Measurements from ENCODE around the gene GPR152.
"Not testable (repeated sequence)": the region's sequence is repeated elsewhere in the genome, so short reads cannot be mapped to it uniquely, and the experiment has no call there.

Gene GPR152

DNA sequence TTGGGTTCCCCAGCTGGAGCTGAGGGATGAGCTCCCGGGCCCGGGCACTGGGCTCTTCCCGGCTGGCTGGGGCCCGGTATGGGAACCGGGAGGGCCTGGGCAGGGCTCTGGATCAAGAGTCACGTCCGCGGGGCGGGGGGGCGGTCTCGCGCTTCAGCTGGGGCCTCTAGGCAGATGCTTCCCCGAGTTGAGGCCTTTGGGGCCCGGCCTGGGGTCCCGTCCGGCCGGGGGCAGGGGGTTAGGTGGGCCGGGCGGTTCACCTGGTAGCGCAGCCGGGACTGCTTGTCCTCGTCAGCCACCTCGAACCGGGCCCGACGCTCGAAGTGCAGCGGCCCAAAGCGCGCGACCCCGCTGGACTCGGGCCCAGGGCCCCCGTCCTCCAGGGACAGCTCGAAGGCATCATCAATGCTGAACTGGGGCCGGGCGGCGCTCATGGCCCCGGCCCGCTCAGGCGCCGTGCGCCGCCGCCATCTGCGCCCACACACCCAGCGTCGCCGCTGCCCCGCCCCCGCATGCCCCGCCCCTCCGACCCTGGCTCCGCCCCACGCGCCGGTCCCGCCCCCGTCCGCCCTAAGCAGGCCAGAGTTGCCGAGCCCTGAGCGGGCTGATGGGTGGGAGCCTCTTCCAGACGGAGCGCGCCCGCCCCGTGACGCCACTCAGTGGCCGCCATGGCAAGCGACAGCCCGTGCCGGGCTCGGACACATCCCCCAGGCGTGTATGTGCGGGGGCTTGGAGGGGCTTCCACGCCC is 16.4 kb upstream of the GPR152 start, which contains the start of gene TMEM134:
Gene TMEM134, minus strand, starts transcription at position 493 of the 749 bp plus-strand sequence. Its CDS starts 59 bp downstream, at position 434.
- H3K36me3 ChIP-seq (ENCODE audit: control insufficient read depth, insufficient read depth, low read length), result no peaks in the 10 kb centered on the region
- H3K9me3 ChIP-seq (ENCODE audit: control insufficient read depth, insufficient read depth, low read length), result no peaks in the 10 kb centered on the region
- no peaks in the 10 kb centered on the region for H3K27me3 ChIP-seq (ENCODE audit: control insufficient read depth, insufficient read depth, low read length)
- peak within 1 kb of the TSS; percentile 83 for H3K4me3 ChIP-seq (ENCODE audit: low read depth, low read length)
- no peaks in the 10 kb centered on the region for H3K4me1 ChIP-seq (ENCODE audit: control insufficient read depth, insufficient read depth, low read length)
- peak within 1 kb of the TSS; percentile 51 for H3K9ac ChIP-seq (ENCODE audit: low read depth, low read length)

- Histone ChIP-seq H3K27me3 (ENCODE audit: control insufficient read depth, insufficient read depth, low read length) (no peaks in the 10 kb centered on the region), H3K4me1 (ENCODE audit: control insufficient read depth, insufficient read depth, low read length) (no peaks in the 10 kb centered on the region), H3K9ac (ENCODE audit: low read depth, low read length) (no peak overlapping the region), H3K9me3 (ENCODE audit: control insufficient read depth, insufficient read depth, low read length) (no peaks in the 10 kb centered on the region), H3K36me3 (ENCODE audit: control insufficient read depth, insufficient read depth, low read length) (no peaks in the 10 kb centered on the region), H3K4me3 (ENCODE audit: low read depth, low read length) (peak overlapping the region; percentile 67)
Measured at GRCh38 chr11:67468456-67468758, 15.9 kb upstream of the GPR152 start.

DNA sequence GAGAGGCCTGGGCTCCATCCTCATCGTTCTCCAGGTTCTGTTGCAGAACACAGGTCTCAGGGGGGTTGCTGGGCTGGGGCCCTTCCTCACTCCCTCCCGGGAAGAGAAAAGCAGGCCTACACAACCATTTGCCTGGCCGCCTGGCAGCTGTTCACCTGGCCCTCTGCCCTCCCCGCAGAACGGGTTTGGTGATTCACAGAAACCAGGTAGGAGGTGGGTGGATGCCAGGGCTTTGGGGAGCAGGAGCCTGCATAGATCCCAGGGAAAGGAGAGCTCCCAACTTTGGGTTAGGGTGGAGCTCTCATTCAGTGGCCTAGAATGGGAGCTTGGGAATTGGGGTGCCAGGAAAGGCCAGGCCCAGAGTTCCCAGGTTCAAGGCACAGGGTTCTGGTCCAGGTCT is 15.5 kb upstream of the GPR152 start:
- Histone ChIP-seq H3K9ac (ENCODE audit: low read depth, low read length) (no peak overlapping the region), H3K4me1 (ENCODE audit: control insufficient read depth, insufficient read depth, low read length) (no peaks in the 10 kb centered on the region), H3K36me3 (ENCODE audit: control insufficient read depth, insufficient read depth, low read length) (no peaks in the 10 kb centered on the region), H3K9me3 (ENCODE audit: control insufficient read depth, insufficient read depth, low read length) (no peaks in the 10 kb centered on the region), H3K4me3 (ENCODE audit: low read depth, low read length) (peak overlapping the region; percentile 67), H3K27me3 (ENCODE audit: control insufficient read depth, insufficient read depth, low read length) (no peaks in the 10 kb centered on the region)

- no peaks in the 10 kb centered on the region for H3K27me3 ChIP-seq (ENCODE audit: control insufficient read depth, insufficient read depth, low read length)
- H3K4me3 ChIP-seq (ENCODE audit: low read depth, low read length), result no peak overlapping the region
- H3K9ac ChIP-seq (ENCODE audit: low read depth, low read length), result no peak overlapping the region
- H3K36me3 ChIP-seq (ENCODE audit: control insufficient read depth, insufficient read depth, low read length), result no peaks in the 10 kb centered on the region
- H3K4me1 ChIP-seq (ENCODE audit: control insufficient read depth, insufficient read depth, low read length), result no peaks in the 10 kb centered on the region
- H3K9me3 ChIP-seq (ENCODE audit: control insufficient read depth, insufficient read depth, low read length), result no peaks in the 10 kb centered on the region
Measured at GRCh38 chr11:67466962-67467771, 14.6 kb upstream of the GPR152 start.

DNA sequence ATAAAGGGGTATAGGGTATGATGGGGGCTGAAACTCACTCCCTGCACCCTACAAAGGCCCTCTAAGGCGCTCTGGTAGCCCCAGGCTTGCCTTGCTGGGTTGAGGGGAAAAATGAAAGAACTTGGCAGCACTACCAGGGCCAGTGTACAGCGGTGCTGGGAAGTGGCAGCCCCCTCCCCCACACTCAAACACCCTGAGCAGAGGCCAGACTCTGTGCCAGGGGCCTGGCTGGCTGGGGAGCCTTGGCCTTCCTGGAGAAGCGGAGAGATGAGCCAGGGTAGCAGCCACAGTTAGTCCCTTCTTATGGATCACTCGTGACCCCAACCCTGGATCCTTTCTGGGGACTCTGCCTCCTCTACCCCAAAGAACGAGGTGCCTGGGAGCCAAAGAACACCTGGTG is 13.8 kb upstream of the GPR152 start:
- Histone ChIP-seq H3K4me1 (ENCODE audit: control insufficient read depth, insufficient read depth, low read length) (no peaks in the 10 kb centered on the region), H3K4me3 (ENCODE audit: low read depth, low read length) (no peak overlapping the region), H3K27me3 (ENCODE audit: control insufficient read depth, insufficient read depth, low read length) (no peaks in the 10 kb centered on the region), H3K9me3 (ENCODE audit: control insufficient read depth, insufficient read depth, low read length) (no peaks in the 10 kb centered on the region), H3K9ac (ENCODE audit: low read depth, low read length) (no peak overlapping the region), H3K36me3 (ENCODE audit: control insufficient read depth, insufficient read depth, low read length) (no peaks in the 10 kb centered on the region)

DNA sequence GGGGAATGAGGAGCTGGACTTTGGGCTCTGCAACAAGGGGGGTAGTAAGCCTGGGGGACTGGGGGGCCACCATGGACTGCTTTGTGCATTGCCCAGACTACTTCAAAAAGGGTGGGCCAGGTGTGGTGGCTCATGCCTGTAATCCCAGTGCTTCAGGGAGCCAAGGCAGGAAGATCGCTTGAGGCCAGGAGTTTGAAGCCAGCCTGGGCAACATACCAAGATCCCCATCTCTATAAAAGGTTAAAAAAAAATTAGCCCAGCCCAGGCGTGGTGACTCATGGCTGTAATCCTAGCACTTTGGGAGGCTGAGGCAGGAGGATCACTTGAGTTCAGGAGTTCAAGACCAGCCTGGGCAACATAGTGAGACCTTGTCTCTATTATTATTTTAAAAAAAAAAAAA is 13.0 kb upstream of the GPR152 start:
- H3K4me1 ChIP-seq (ENCODE audit: control insufficient read depth, insufficient read depth, low read length); H3K9me3 ChIP-seq (ENCODE audit: control insufficient read depth, insufficient read depth, low read length); H3K9ac ChIP-seq (ENCODE audit: low read depth, low read length); H3K36me3 ChIP-seq (ENCODE audit: control insufficient read depth, insufficient read depth, low read length); H3K27me3 ChIP-seq (ENCODE audit: control insufficient read depth, insufficient read depth, low read length): not testable (repeated sequence)
- H3K4me3 ChIP-seq (ENCODE audit: low read depth, low read length), result peak overlapping the region; percentile 85

- H3K9ac ChIP-seq (ENCODE audit: low read depth, low read length), result peak overlapping the region; percentile 70
- H3K4me3 ChIP-seq (ENCODE audit: low read depth, low read length), result peak overlapping the region; percentile 85
- no peaks in the 10 kb centered on the region for H3K36me3 ChIP-seq (ENCODE audit: control insufficient read depth, insufficient read depth, low read length)
- no peaks in the 10 kb centered on the region for H3K4me1 ChIP-seq (ENCODE audit: control insufficient read depth, insufficient read depth, low read length)
- no peaks in the 10 kb centered on the region for H3K27me3 ChIP-seq (ENCODE audit: control insufficient read depth, insufficient read depth, low read length)
- no peaks in the 10 kb centered on the region for H3K9me3 ChIP-seq (ENCODE audit: control insufficient read depth, insufficient read depth, low read length)
Measured at GRCh38 chr11:67465189-67465510, 12.6 kb upstream of the GPR152 start.

DNA sequence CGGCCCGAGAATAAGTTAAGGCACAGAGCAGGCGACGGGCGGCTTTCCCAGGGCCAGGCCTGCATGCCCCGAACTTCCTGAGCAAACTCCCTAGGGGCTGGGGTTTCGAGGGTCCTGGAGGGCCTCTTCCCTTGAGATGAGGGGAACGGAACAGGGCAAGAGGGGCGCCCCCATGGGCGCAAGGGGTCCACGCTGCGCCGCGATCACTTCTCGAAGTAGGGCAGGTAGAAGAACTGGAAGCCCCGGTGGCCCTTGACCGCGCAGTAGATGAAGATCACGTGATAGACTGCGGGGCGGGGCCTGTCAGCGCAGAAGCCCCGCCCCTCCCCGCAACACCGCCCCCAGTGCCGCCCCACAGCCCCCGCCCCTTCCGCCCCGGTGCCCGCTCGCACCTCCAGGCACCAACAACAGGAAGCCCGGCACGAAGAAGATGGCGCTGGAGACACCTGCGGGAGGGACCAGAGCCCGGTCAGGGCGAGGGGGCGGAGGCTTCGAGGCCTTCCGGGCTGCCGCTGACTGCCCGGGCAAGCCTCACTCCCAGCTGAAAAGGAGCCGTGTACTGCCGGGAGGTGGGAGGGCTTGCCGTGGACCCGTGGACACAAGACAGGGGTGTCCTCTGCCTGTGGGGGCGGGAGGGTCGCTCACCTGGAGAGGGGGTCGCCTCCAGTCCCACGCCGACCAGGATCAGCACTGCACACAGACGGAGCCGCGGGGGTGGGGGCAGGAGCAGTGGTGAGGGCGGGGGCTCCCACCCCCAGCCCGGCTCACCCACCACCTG is 12.1 kb upstream of the GPR152 start:
- no peaks in the 10 kb centered on the region for H3K27me3 ChIP-seq (ENCODE audit: control insufficient read depth, insufficient read depth, low read length)
- peak overlapping the region; percentile 70 for H3K9ac ChIP-seq (ENCODE audit: low read depth, low read length)
- H3K9me3 ChIP-seq (ENCODE audit: control insufficient read depth, insufficient read depth, low read length), result no peaks in the 10 kb centered on the region
- H3K4me1 ChIP-seq (ENCODE audit: control insufficient read depth, insufficient read depth, low read length), result no peaks in the 10 kb centered on the region
- no peaks in the 10 kb centered on the region for H3K36me3 ChIP-seq (ENCODE audit: control insufficient read depth, insufficient read depth, low read length)
- H3K4me3 ChIP-seq (ENCODE audit: low read depth, low read length), result peak overlapping the region; percentile 85

- H3K36me3 ChIP-seq (ENCODE audit: control insufficient read depth, insufficient read depth, low read length), result no peaks in the 10 kb centered on the region
- peak overlapping the region; percentile 43 for H3K4me3 ChIP-seq (ENCODE audit: low read depth, low read length)
- H3K27me3 ChIP-seq (ENCODE audit: control insufficient read depth, insufficient read depth, low read length), result no peaks in the 10 kb centered on the region
- no peaks in the 10 kb centered on the region for H3K4me1 ChIP-seq (ENCODE audit: control insufficient read depth, insufficient read depth, low read length)
- H3K9me3 ChIP-seq (ENCODE audit: control insufficient read depth, insufficient read depth, low read length), result no peaks in the 10 kb centered on the region
- H3K9ac ChIP-seq (ENCODE audit: low read depth, low read length), result no peak overlapping the region
Measured at GRCh38 chr11:67463680-67464410, 11.3 kb upstream of the GPR152 start.

- no peaks in the 10 kb centered on the region for H3K4me1 ChIP-seq (ENCODE audit: control insufficient read depth, insufficient read depth, low read length)
- H3K36me3 ChIP-seq (ENCODE audit: control insufficient read depth, insufficient read depth, low read length), result no peaks in the 10 kb centered on the region
- H3K27me3 ChIP-seq (ENCODE audit: control insufficient read depth, insufficient read depth, low read length), result no peaks in the 10 kb centered on the region
- no peak overlapping the region for H3K4me3 ChIP-seq (ENCODE audit: low read depth, low read length)
- no peak overlapping the region for H3K9ac ChIP-seq (ENCODE audit: low read depth, low read length)
- no peaks in the 10 kb centered on the region for H3K9me3 ChIP-seq (ENCODE audit: control insufficient read depth, insufficient read depth, low read length)
Measured at GRCh38 chr11:67463186-67463585, 10.7 kb upstream of the GPR152 start.

DNA sequence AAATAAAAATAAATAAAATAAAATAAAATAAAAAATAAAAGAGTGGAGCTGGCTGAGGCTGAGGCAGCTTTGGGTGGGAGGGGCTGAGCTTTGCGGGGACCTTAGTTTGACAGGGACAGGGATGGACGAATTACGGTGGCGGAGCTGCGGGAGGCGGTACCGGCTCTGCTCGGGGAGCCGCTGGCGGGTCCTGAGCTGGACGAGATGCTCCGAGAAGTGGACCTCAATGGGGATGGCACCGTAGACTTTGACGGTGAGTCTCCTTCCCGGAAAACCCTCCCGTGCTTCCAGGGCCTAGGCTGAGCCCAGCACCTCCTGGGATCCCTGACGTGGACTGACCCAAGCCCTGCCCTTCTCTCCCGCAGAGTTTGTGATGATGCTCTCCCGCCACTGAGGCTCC is 5.7 kb upstream of the GPR152 start:
- Histone ChIP-seq H3K9me3 (ENCODE audit: control insufficient read depth, insufficient read depth, low read length) (no peaks in the 10 kb centered on the region), H3K36me3 (ENCODE audit: control insufficient read depth, insufficient read depth, low read length) (no peaks in the 10 kb centered on the region), H3K9ac (ENCODE audit: low read depth, low read length) (no peak overlapping the region), H3K4me1 (ENCODE audit: control insufficient read depth, insufficient read depth, low read length) (no peaks in the 10 kb centered on the region), H3K27me3 (ENCODE audit: control insufficient read depth, insufficient read depth, low read length) (no peaks in the 10 kb centered on the region), H3K4me3 (ENCODE audit: low read depth, low read length) (no peak overlapping the region)

All from iPS-15b (cell line).